HG03280 (cell line): ENCODE measurements around the gene CAVIN3.
"Not testable (repeated sequence)": the region's sequence is repeated elsewhere in the genome, so short reads cannot be mapped to it uniquely, and the experiment has no call there.

Experiments
- ATAC-seq: cut with Tn5 transposase; IDR thresholded peaks from one replicate; pipeline ENCODE4 v1.9.1; 2021; ENCODE audit warnings: mild to moderate bottlenecking, moderate library complexity; ENCODE audit not compliant: unreplicated experiment

Gene CAVIN3

DNA sequence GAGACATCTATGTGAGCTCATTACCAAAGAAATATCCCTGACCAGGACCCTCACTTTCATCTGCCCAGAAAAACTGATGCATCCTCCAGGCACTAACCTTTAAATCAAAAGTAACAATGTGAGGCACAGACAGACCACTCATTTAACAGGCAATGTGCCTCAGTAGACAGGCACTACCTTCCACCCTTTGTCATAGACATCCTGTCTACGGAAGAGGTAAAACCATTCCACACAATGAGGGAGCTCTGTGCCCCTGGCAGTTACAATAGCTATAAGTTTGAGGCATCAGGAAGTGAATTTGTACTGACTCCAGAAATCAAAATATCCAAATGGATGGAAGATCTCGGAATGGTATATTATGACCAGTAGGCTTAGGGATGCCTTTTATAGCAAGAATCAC, 6.7 kb upstream of the CAVIN3 start:
- ATAC-seq = no peak

DNA sequence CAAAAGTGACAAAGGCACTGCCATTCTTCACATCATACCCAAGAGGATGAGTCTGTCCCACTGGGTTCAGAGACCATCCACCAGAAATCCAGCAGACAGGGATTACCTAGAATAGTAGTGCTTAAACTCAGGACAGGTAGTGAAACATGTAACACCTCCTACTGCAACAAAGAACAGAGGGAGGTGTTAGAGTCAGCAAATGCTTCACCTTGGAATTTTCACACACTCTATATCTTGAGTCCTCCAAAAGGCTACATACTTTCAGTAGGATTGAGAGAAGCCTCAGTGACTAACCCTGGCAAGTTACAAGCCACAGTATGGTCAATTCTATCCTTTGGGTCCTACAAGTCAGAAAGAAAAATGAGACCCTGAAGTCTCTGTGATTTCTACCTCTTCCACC, 6.0 kb upstream of the CAVIN3 start:
- no peak for ATAC-seq

DNA sequence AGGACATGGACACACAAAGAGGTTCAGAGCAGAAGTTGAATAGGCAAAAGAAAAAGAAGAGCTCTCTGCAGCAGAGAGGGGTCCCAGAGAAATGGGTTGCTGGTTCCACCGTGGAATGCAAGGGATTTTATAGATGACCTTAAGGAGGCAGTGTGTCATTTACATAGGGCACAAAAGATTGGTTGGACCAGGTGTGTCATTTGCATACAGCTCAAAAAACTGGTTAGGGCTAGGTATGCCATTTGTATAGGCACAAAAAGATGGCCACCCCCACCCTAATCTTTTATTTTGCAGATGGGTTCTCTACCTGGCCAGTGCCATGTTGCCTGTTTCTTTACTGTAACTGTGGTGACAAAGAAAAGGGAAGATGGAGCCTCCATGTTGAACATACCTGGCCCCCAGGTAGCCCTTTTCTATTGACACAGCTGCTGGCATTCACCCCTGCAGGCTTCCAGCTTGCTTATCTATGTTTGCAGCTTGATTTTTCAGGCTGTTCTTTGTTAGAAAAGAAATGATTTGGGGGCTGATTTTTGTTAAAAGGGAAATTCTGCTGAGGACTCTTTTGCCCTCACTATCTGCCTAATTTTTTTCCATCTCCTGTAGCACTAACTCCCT, 3.1 kb upstream of the CAVIN3 start:
- no peak for ATAC-seq

DNA sequence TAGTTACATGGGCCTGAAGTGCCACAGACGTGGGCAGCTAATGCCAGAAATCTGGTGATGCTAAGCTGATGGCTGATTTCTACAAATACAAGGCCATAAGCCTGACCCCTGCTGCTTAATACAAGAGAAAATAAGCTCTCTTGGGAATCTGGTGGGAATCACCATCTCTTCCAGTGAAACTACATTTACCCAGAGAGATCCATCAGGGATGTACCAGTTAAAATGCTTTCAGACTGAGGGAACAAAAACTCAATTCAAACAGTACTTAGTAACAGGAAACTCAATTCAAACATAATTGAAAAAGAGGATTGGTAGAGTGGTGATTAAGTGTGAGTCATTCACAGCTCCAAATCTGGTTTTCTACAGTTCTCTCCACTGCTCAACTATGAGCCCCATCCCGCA, 1.7 kb upstream of the CAVIN3 start:
- ATAC-seq = no peak

DNA sequence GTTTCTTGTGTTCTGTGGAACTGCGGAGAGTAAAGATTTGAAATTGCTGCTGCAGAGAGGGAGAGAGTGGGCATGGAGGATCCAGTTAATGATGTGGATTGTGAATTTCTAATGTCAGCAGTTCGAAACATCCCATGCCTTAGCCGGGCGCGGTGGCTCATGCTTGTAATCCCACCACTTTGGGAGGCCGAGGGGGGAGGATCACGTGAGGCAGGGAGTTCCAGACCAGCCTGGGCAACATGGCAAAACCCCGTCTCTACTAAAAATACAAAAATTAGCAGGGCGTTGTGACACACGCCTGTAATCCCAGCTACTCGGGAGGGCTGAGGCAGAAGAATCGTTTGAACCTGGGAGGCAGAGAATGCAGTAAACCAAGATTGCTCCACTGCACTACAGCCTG, 1.1 kb upstream of the CAVIN3 start:
- no peak for ATAC-seq

DNA sequence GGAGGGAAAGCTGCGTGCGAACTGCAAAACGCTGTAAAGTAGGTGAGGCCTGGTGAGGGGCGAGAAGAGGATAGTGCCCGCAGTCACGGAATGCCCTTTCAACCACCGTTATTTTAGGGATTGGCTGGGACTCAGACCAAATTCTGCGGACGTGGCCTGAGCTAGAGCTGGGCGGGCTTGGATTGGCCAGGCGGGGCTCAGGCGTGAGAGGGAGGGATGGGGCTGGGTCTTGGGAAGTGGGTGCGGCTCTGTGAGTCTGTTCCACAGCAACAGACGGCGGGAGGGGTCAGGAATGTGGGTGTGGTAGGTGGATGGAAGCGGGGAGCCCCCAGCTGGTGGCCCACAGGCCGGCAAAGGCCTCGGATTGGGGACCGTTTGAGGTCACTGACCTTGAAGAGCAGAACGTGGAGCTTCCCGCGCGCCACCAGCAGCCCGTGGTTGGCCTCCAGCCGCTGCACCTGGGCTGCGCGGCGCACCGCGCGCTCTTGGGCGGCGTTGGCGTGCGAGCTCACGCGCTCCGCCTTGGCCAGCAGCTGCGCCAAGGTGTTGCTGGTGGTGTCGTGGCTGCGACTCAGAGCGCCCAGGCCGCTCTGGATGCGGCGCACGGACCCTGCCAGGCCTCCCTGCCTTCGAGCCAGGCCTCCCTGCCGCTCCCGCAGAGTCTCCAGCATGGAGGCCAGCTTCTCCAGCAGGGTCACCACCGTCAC, 444 bp downstream of the CAVIN3 start:
- ATAC-seq = peak; percentile 49

DNA sequence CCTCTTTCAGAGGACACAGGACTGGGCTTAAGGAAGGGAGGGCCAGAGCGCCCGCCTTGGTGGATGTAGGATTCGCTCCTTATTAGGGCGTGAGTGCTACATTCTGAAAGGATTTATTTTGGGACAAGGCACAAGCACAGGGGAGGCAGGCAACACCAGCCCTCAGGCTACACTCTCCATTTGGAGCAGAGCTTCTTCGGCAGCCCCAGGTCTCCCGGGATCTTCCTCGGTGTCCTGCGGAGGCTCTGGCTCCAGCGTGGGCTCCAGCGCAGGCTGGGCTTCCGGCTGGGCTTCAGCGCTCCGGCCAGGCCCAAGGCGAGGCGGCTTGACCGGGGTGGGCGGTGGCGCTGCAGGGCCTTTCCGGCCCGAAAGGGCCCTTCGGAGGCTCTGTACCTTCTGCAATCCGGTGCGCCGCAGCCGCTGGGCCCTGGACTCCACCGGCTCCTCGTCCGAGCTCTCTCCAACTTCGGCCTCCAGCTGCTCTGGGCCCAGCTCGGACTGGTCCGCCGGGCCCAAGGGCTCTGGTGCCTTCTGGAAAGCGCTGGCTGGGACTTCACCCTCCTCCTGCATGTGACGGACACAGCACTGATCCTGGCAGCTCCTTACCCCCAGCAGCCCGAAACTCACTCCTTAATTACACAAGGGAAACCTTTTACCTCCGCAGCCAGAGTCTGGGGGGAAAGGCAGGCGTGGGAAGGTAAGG, 1.1 kb downstream of the CAVIN3 start:
- no peak for ATAC-seq

DNA sequence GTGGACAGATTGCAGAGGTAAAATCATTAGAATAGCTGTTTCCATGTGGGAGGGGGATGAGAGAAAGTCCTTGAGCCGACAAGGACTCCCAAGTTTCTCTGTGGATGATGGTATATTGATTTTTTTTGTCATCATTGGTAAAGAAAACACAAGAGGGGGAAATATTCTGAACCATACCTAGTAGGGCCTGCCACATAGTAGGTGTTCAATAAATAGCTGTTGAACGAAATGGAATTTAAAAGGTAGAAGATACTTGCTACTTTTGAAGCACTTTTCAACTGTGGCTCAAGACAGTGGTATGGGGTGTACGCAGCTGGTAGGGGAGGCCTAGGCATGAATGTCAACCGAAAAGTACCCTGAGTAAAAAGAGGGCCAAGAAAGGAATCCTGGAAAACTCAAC, 2.1 kb downstream of the CAVIN3 start:
- ATAC-seq = no peak

DNA sequence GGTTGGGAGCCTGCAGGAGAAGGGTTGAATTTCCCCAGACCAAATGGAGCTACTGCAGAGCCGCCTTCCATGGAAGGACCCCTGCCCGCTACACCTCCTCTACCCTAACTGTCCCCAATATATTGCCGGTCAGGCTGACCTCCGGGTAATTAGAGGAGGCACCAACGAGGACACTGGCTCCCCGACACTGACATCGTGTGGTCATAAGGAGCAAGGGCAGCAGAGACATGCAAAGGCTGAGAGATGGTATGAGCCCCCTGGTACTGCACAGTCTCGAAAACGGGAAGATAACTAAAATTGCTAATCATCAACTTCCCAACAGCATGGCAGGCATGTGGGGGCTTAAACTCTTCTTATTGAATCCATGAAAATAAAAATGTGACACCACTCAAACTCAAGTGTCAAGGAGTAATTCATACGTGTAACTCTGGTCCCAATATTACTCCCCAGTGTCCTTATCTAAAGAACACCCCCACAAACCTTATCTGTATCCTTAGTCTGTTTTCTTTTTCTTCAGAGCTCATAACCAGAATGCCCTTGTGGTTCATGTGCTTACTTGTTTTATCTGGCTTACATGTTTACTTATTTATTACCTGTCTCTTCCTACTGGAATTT, 4.4 kb downstream of the CAVIN3 start:
- ATAC-seq = peak; percentile 71

DNA sequence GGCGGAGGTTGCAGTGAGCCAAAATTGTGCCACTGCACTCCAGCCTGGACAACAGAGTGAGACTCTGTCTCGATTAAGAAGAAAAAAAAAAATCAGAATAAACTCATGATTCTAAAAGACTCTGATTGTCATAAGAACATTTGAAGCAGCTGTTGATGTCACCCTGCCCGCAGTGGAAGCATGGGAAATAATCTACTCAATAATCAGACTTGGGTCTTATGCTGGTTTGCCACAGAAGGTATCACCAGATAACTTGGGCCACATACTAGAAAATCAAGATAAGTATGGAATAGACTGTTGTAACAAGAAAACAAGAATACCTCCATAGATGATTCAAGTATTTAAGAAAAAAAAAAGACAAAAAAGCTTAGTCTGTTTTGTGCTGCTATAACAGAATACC, 8.2 kb downstream of the CAVIN3 start:
- no peak for ATAC-seq

DNA sequence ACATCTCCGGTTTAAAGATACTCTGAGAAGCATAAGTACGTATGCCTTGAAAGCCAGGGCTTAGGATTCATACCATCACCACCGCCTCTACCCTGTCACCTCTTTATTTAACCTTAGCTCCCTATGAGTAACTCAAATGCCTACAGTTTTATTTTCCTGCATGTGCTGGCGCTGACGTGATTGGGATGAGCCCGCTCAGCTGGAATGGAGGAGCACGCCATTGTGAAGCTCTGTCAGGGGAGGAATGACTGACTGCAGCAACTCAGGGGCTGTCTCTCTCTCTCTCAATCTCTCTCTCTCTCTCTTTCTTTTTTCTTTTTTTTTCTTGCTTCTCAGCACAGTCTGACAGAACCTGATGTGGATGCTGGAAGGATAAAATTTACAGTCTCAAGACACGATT, 12.4 kb downstream of the CAVIN3 start:
- ATAC-seq = no peak

DNA sequence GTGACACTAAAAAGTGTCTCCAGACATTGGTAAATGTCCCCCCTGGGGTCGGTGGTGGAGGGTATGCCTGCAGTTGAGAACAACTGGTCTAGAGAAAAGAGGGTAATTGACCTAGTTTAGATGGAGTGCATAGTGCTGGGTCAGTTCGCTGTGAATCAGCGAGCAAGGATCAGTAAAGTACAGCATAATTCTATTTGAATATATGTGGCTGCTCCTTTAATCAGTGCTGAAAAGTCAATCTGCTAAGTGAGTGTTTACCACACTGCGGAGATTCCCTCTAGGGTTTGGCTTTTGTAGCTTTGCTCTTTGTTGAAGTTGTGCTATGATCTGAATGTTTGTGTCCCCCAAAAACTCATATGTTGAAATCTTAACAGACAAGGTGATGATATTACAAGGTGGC, 15.0 kb downstream of the CAVIN3 start:
- no peak for ATAC-seq

DNA sequence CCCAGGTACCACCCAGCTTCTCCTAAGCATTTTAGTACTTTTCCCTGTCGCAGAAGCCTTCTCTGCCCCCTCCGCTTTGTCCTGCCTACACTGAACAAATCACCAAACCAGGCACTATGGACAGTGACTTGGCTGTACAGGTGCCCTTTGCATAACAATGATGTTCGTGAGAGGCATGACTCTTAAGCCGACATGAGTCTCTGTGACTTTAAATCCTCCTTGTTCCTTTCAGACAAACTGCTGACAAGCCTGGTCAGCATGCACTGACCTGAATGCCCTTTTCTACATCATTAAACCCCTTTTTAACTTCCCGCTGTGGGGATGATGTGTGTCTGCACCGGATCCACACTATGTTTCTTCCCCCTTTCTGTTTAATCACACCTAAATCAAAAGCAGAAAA, 16.6 kb downstream of the CAVIN3 start:
- no peak for ATAC-seq

DNA sequence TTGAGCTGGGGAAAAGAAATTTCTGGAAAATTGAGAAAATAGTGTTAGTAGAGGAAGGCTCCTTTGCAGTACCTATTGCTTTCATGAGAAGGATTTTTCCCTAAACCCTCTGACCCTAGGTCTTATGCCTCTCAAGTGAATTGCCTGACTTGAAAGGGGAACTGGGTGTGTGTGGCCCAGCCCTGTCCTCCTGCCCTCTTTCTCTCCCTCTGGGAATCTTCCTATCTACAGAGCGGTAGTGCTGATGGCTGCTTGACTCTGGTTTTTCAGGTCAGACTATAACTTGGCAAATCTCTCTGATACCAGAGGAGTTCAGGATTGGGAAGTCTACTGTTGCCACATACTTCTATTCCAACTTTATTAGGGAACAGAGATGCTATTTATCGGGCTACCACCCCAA, 19.2 kb downstream of the CAVIN3 start:
- ATAC-seq = no peak

DNA sequence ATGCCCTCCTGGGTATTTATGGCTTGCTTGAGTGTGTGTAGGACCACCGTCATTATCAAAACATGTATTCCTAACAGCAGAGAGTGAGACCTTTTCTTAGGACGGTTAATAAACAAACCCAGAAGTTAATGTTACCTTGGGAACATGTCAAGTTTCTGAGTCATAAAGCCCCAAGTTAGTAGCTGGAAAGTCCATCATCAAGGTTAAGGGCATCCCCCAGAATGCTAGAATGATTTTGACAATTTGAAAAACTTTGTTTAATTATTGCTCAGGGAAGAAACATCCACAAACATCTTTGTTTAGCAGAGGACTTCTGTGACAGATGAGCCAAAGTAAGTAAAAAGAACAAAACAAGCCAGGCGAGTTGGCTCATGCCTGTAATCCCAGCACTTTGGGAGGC, 20.0 kb downstream of the CAVIN3 start:
- no peak for ATAC-seq

DNA sequence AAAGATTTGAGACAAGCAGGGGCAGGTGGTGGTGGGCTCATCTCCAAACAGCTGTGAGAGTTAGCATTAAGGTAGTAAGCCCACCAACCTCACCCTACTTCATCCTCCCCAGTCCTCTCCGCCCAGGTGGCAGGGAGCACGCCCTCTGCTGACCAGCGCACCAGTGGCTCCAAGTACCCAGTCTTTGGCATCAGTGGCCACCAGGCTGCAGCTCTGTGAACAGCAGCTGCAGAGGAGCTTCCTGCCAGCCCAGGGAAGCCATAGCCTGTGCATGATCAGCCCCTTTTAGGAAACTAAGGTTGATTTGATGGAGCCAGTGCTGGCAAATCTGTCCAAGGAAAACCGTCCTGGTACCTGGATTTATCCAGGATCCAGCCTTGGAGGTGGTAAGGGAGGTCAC, 21.7 kb downstream of the CAVIN3 start:
- peak; percentile 65 for ATAC-seq

DNA sequence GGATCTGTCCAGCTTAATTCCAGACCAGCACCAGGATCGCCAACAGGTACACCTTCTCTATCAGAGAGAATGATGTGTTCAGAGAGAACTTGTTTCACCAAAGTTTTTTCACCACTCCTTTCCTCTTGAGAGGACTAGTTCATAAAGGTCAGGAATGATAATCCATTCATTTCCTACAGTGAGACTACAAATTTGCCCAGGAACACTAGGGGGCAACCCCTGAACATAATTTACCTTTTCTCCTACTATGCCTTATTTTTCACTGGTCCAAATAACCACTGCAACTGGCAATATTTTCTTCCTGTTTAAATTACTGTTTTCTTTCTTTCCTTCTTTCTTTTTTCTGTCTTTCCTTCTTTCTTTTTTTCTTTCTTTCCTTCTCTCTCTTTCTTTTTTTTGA, 22.5 kb downstream of the CAVIN3 start:
- ATAC-seq = no peak

DNA sequence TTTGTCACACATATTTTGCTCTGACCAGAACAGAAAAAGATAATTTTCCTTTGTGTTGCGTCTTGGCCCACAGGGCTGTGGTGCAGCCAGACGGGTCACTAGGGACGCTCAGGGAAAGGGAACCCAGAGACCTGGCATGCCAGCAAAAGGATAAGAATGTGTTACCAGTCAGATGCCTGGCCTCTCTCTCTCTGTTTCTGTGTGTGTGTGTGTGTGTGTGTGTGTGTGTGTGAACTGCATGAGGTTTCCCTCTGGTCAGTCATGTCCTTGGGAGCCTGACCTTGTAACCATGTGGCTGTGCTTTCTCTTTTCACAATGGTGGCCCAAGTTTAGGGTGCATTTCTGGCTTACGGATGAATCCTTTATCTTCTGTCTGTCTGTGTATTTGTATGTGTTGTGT, 35.3 kb downstream of the CAVIN3 start:
- no peak for ATAC-seq

DNA sequence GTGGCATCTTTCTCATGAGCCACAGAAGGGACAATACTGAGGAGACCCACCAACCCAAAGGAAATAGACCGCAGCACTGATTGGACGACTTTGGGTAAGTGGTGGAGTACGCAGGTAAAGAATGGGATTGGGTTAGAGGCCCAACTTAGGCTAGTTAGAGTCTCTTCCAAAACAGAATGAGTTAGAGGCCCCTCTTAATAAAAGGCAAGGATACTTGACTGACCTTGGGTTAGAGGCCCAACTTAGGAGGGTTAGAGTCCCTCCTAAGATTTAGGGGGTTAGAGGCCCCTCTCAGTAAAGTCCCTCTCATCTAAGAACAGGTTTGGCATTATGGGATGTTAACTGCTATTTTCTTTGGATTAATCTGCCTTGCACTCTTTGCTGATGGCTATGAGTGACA, 36.1 kb downstream of the CAVIN3 start:
- ATAC-seq = no peak

DNA sequence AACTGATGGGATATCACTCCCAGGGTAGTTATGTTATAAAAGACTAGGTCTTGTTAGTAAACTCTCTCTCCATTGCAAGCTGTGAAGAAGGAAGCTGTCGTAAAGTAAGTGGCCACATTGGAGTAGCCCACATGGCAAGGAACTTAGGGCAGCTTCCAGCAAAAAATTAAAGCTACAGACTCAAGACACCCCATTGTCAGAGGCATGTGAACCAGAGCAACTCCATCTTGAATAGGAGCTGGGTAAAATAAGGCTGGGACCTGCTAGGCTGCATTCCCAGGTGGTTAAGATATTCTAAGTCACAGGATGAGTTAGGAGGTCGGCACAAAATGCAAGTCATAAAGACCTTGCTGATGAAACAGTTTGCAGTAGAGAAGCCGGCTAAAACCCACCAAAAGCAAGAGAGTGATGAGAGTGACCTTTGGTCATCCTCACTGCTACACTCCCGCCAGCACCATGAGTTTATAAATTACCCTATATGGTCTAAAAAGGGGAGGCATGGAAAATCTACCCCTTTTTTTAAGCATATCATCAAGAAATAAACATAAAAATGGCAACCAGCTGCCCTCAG, 36.8 kb downstream of the CAVIN3 start:
- no peak for ATAC-seq

DNA sequence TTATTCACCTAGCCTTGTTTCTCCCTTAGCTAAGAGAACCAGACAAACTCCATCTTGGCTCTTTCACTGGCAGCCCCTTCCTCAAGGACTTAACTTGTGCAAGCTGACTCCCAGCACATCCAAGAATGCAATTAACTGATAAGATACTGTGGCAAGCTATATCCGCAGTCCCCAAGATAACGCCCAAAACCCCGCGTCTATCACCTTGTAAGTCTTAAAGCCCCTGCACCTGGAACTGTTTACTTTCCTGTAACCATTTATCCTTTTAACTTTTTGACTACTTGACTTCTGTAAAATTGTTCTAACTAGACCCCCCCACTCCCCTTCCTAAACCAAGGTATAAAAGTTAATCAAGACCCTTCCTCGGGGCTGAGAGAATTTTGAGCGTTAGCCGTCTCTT, 39.5 kb downstream of the CAVIN3 start:
- ATAC-seq = not testable (repeated sequence)

DNA sequence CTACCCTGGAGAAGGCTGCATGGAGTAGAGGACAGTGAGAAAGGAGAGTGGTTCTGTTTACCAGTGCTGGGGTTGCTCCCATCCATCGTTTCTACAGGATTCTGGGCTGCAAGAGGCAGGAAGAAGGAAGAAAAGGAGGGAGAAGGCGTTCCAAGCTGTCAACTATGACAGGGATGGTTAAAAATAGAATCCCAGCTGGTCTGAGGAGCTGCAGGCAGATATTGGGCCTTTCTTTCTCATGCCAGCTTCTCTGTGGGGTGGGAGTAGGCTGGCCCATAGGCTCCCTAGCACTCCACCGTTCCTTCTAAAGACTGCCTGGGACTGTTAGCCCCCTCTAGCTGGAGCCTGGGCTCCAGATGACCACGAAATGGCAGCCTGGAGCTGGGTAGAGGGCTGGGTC, 47.1 kb downstream of the CAVIN3 start:
- ATAC-seq = no peak
